DMS53 (cell line): Measurements from ENCODE around the gene PSG5.
A peak's percentile ranks its signal among the peaks of the same experiment; 100 is the strongest.
"Not testable (repeated sequence)": the region's sequence is repeated elsewhere in the genome, so short reads cannot be mapped to it uniquely, and the experiment has no call there.

Experiments used
- DNase-seq: peaks from one replicate; lab custom pipeline; 2025; lab: John Stamatoyannopoulos, UW

Gene PSG5

GRCh38 chr19:43186311-43186935, at the start of gene PSG5:
TSS of gene PSG5 (minus strand) at chr19:43186536. CDS start at chr19:43186405, 131 bp downstream.
- not testable (repeated sequence) for DNase-seq

GRCh38 chr19:43235686-43236085, 49.4 kb upstream of the PSG5 start:
- not testable (repeated sequence) for DNase-seq

GRCh38 chr19:43229315-43229714, 43.0 kb upstream of the PSG5 start:
- peak; percentile 55 for DNase-seq

GRCh38 chr19:43228730-43229129, 42.4 kb upstream of the PSG5 start:
- peak; percentile 11 for DNase-seq

- DNase-seq, result not testable (repeated sequence)
These were observed 40.6 kb upstream of the PSG5 start for GRCh38 chr19:43226986-43227385.

- DNase-seq, result no peak
These were observed 38.5 kb upstream of the PSG5 start for GRCh38 chr19:43224855-43225253.

- not testable (repeated sequence) for DNase-seq
These were observed 38.0 kb upstream of the PSG5 start for GRCh38 chr19:43224201-43224854.

- DNase-seq, result not testable (repeated sequence)
These were observed 35.6 kb upstream of the PSG5 start for GRCh38 chr19:43221891-43222290.

- not testable (repeated sequence) for DNase-seq
These were observed 32.8 kb upstream of the PSG5 start for GRCh38 chr19:43219136-43219535.

GRCh38 chr19:43215881-43216280, 29.5 kb upstream of the PSG5 start:
- DNase-seq, result not testable (repeated sequence)

GRCh38 chr19:43207991-43208390, 21.7 kb upstream of the PSG5 start:
- no peak for DNase-seq

GRCh38 chr19:43207174-43207573, 20.8 kb upstream of the PSG5 start:
- DNase-seq, result not testable (repeated sequence)

- not testable (repeated sequence) for DNase-seq
These were observed 19.3 kb upstream of the PSG5 start, which contains the start of gene PSG4 for GRCh38 chr19:43205471-43206105. TSS of gene PSG4 (minus strand) at chr19:43205638. CDS start at chr19:43205536, 102 bp downstream.

GRCh38 chr19:43203611-43204010, 17.3 kb upstream of the PSG5 start:
- not testable (repeated sequence) for DNase-seq

GRCh38 chr19:43201891-43202290, 15.6 kb upstream of the PSG5 start:
- not testable (repeated sequence) for DNase-seq

- DNase-seq, result not testable (repeated sequence)
These were observed 15.0 kb upstream of the PSG5 start for GRCh38 chr19:43201337-43201801.

- peak; percentile 4 for DNase-seq
These were observed 12.5 kb upstream of the PSG5 start for GRCh38 chr19:43198686-43199419.

GRCh38 chr19:43197666-43198397, 11.5 kb upstream of the PSG5 start:
- DNase-seq, result not testable (repeated sequence)

- DNase-seq, result not testable (repeated sequence)
These were observed 8.1 kb upstream of the PSG5 start for GRCh38 chr19:43194397-43194796.

GRCh38 chr19:43192381-43193155, 6.2 kb upstream of the PSG5 start:
- DNase-seq, result not testable (repeated sequence)

GRCh38 chr19:43188092-43188491, 1.8 kb upstream of the PSG5 start:
- DNase-seq, result not testable (repeated sequence)
